DMS153 (cell line): ENCODE results near the gene MFSD2B.

Experiments used
- DNase-seq: peaks from one replicate; lab custom pipeline; 2025; lab: John Stamatoyannopoulos, UW

Gene MFSD2B

GRCh38 chr2:24050041-24050979 is 40.4 kb downstream of the MFSD2B start:
- no peak for DNase-seq

GRCh38 chr2:24051833-24052232 is 41.9 kb downstream of the MFSD2B start:
- DNase-seq: no peak

- no peak for DNase-seq
Measured at GRCh38 chr2:24052951-24053350, 43.1 kb downstream of the MFSD2B start.

- DNase-seq: no peak
Measured at GRCh38 chr2:24054366-24055010, 44.6 kb downstream of the MFSD2B start.

- no peak for DNase-seq
Measured at GRCh38 chr2:24055750-24056149, 45.9 kb downstream of the MFSD2B start.

GRCh38 chr2:24058564-24059271 is 48.8 kb downstream of the MFSD2B start:
- DNase-seq: no peak

- no peak for DNase-seq
Measured at GRCh38 chr2:24065341-24065740, 55.5 kb downstream of the MFSD2B start.

GRCh38 chr2:24072259-24072658 is 62.4 kb downstream of the MFSD2B start:
- DNase-seq: no peak

GRCh38 chr2:24073816-24074215 is 63.9 kb downstream of the MFSD2B start:
- no peak for DNase-seq

GRCh38 chr2:24075259-24075658 is 65.4 kb downstream of the MFSD2B start:
- DNase-seq: no peak
